Measurements from ENCODE around the gene MTOR. TPM values are rescaled to one million over a fixed set of nuclear protein-coding genes. Genes with fewer than 3 reads are reported as not detected.

MTOR gene
- total and polyA plus RNA-seq, 10 of the 15 experiments (the other 5 are each of a cell fraction or from before 2014, with no cell fraction given), result 6.6 to 41.8 (median 29.8) TPM

- intact Hi-C loops (cut with micrococcal nuclease; ENCODE audit: unreplicated experiment), result no loop called here
- Histone ChIP-seq H3K4me2 (ENCODE audit: control insufficient read depth, insufficient read depth) (no peak overlapping the region), H3K9ac (ENCODE audit: control insufficient read depth, insufficient read depth, low read length) (no peak overlapping the region), H3K27ac (ENCODE audit: control insufficient read depth, insufficient read depth) (no peak overlapping the region), H3K4me3 (no peak overlapping the region), H3K27me3 (replicated peaks in 1 of 2; ENCODE audit: control insufficient read depth in 2 of 2, insufficient read depth in 2 of 2, low read length in 1 of 2) (no peaks in the 10 kb centered on the region), H4K20me1 (ENCODE audit: control insufficient read depth, insufficient read depth) (no peaks in the 10 kb centered on the region), H3K4me1 (ENCODE audit: control insufficient read depth, insufficient read depth, low read length) (no peaks in the 10 kb centered on the region), H3K79me2 (ENCODE audit: control insufficient read depth, insufficient read depth, low read length) (no peaks in the 10 kb centered on the region), H3K36me3 (ENCODE audit: control insufficient read depth in 2 of 2, insufficient read depth in 2 of 2, low read length in 1 of 2) (peaks cover 20 to 37% of the 10 kb centered on the region in 2 experiments), H3K9me3 (replicated peaks; ENCODE audit: control insufficient read depth, insufficient read depth, low read length) (no peaks in the 10 kb centered on the region), H2AFZ (ENCODE audit: control insufficient read depth, low read depth, low read length) (no peak overlapping the region)
- BruUV-seq (replicated peaks), result no TSS peak
- ChIA-PET CTCF (interaction anchor here (0.7 to 0.8 kb wide), 2 partner anchors 63 to 740 kb away, joined by 3 to 4 read pairs; no protein-coding TSS in a partner anchor), POLR2A (no interaction called here), SMC1A (ENCODE audit: uncharacterized antibody, unreplicated experiment) (interaction anchor here (0.7 kb wide), 1 partner anchor 88 kb away, joined by 3 read pairs; no protein-coding TSS in a partner anchor), RAD21 (ENCODE audit: unreplicated experiment) (interaction anchor here (2.5 kb wide), 1 partner anchor 89 kb away, joined by 6 read pairs; no protein-coding TSS in a partner anchor)
- ATAC-seq, result no peak
- FAIRE-seq, result no peak
- in situ Hi-C loops (cut with MboI), result no loop called here
- no peak for DNase-seq (ENCODE audit: low read depth, low spot score)
- 85% methylated on average over 5 of the region's 5 CpGs for WGBS (ENCODE audit: insufficient coverage, insufficient replicate concordance, low lambda C conversion rate, missing lambda C conversion rate)
- no peak for TF ChIP-seq TBL1XR1 (IDR thresholded peaks at IDR 0.05; ENCODE audit: low read depth, low read length)
- TF ChIP-seq ZNF687 (IDR thresholded peaks at IDR 0.05), result no peak
- no peak for TF ChIP-seq ZBTB40 (IDR thresholded peaks at IDR 0.05; ENCODE audit: borderline replicate concordance)
- no peak for TF ChIP-seq FOXM1 (IDR thresholded peaks at IDR 0.05; ENCODE audit: low read depth, low read length)
- no peak for TF ChIP-seq E2F4 (IDR thresholded peaks at IDR 0.05; ENCODE audit: low read depth, low read length)
- no peak for TF ChIP-seq JUND (IDR thresholded peaks at IDR 0.05; ENCODE audit: low read depth, low read length)
- no peak for TF ChIP-seq ZNF207 (IDR thresholded peaks at IDR 0.05; ENCODE audit: borderline replicate concordance)
- no peak for TF ChIP-seq SMAD1 (IDR thresholded peaks at IDR 0.05; ENCODE audit: low read depth, partially characterized antibody)
- no peak for TF ChIP-seq TCF7 (IDR thresholded peaks at IDR 0.05; ENCODE audit: borderline replicate concordance)
- no peak for TF ChIP-seq PAX5 (IDR thresholded peaks at IDR 0.05; ENCODE audit: borderline replicate concordance, low read depth, low read length)
- no peak for TF ChIP-seq CREB1 (IDR thresholded peaks at IDR 0.05; ENCODE audit: low read depth)
- TF ChIP-seq E4F1 (IDR thresholded peaks at IDR 0.05; ENCODE audit: borderline replicate concordance, partially characterized antibody), result no peak
Measured at GRCh38 chr1:11126569-11126968, 135.8 kb downstream of the MTOR start.
